ENCODE results near the gene ARCN1. TPM values are rescaled to one million over a fixed set of nuclear protein-coding genes. Genes with fewer than 3 reads are reported as not detected.

ARCN1 gene
- total and polyA plus RNA-seq, 12 donors = 42.6 to 274 (median 104) TPM

DNA sequence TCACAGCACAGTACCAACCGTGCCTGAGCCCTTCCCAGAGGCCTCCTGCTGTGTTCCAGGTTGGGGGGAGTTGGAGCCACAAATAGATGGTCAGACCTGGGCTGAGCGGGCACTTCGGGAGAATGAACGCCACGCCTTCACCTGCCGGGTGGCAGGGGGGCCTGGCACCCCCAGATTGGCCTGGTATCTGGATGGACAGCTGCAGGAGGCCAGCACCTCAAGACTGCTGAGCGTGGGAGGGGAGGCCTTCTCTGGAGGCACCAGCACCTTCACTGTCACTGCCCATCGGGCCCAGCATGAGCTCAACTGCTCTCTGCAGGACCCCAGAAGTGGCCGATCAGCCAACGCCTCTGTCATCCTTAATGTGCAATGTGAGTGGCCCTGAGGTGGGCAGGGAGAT lies 40.1 kb upstream of the ARCN1 start:
- peak overlapping the region in 2 of 5 donors; percentile 60 to 72 for H3K27ac ChIP-seq
- intact Hi-C loops (cut with DNase I) = no loop called here

DNA sequence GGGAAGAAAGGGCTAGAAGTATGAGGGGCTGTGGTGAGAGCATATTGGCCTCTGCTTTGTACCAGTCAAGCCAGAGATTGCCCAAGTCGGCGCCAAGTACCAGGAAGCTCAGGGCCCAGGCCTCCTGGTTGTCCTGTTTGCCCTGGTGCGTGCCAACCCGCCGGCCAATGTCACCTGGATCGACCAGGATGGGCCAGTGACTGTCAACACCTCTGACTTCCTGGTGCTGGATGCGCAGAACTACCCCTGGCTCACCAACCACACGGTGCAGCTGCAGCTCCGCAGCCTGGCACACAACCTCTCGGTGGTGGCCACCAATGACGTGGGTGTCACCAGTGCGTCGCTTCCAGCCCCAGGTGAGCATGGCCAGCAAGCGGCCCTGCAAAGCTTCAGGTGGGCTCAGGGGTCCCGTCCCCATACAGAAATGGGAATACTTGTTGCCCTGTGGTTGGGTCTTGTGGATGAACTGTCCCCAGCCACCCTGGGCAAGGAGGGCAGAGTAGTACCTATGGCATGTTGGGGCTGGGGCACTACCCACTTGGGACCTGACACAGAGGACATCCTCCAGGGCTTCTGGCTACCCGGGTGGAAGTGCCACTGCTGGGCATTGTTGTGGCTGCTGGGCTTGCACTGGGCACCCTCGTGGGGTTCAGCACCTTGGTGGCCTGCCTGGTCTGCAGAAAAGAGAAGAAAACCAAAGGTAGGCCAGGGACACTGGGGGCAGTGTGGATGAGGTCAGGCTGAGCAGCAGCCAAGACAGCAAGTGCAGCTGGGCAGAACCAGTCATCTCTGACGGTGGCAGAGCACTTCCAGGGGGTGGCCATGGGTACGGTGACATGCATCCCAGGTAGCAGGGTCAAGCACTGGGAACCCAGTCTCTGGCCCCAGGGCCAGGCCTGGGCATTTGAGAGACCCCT lies 39.1 kb upstream of the ARCN1 start:
- intact Hi-C loops (cut with DNase I) = no loop called here

More for the DNA sequence above, 40.1 kb upstream of the ARCN1 start:
- Histone ChIP-seq H3K27me3 (no peaks in the 10 kb centered on the region), H3K4me3 (peak overlapping the region in 1 of 4 donors; percentile 97), H3K36me3 (replicated peaks in 1 of 2) (no peaks in the 10 kb centered on the region), H3K9me3 (replicated peaks in 1 of 3) (no peaks in the 10 kb centered on the region), H3K4me1 (replicated peaks in 1 of 2) (peaks cover 0 to 15% of the 10 kb centered on the region in 2 donors)
- 77 to 83% (median 81%) methylated on average over 6 to 10 of the region's 10 CpGs for WGBS, 4 donors
- DNase-seq = peak in 1 of 7 donors; percentile 47
- TF ChIP-seq CTCF (IDR thresholded peaks at IDR 0.05) (no peak), POLR2A (IDR thresholded peaks at IDR 0.05) (no peak)

GRCh38 chr11:118533769-118534729 lies 38.2 kb upstream of the ARCN1 start:
- Histone ChIP-seq H3K4me1 (replicated peaks in 1 of 2) (peaks cover 0 to 21% of the 10 kb centered on the region in 2 donors), H3K4me3 (no peak overlapping the region), H3K27me3 (no peaks in the 10 kb centered on the region), H3K9me3 (replicated peaks in 1 of 3) (no peaks in the 10 kb centered on the region), H3K27ac (no peak overlapping the region), H3K36me3 (replicated peaks in 1 of 2) (no peaks in the 10 kb centered on the region)
- intact Hi-C loops (cut with DNase I) = no loop called here
- DNase-seq = peak in 1 of 7 donors; percentile 39
- WGBS, 4 donors = 83 to 87% (median 83%) methylated on average over 25 to 27 of the region's 27 CpGs
- TF ChIP-seq CTCF (IDR thresholded peaks at IDR 0.05) (no peak), POLR2A (IDR thresholded peaks at IDR 0.05) (no peak)

More for the DNA sequence above, 39.1 kb upstream of the ARCN1 start:
- H3K27me3 ChIP-seq = no peaks in the 10 kb centered on the region
- no peak overlapping the region for H3K4me3 ChIP-seq
- WGBS, 4 donors = 90 to 100% (median 95%) methylated on average over 3 to 19 of the region's 19 CpGs
- H3K4me1 ChIP-seq (replicated peaks in 1 of 2) = peaks cover 0 to 21% of the 10 kb centered on the region in 2 donors
- H3K27ac ChIP-seq = no peak overlapping the region
- H3K36me3 ChIP-seq (replicated peaks in 1 of 2) = no peaks in the 10 kb centered on the region
- TF ChIP-seq CTCF (IDR thresholded peaks at IDR 0.05) (no peak), POLR2A (IDR thresholded peaks at IDR 0.05) (no peak)
- peak in 1 of 7 donors; percentile 50 for DNase-seq
- H3K9me3 ChIP-seq (replicated peaks in 1 of 3) = no peaks in the 10 kb centered on the region

DNA sequence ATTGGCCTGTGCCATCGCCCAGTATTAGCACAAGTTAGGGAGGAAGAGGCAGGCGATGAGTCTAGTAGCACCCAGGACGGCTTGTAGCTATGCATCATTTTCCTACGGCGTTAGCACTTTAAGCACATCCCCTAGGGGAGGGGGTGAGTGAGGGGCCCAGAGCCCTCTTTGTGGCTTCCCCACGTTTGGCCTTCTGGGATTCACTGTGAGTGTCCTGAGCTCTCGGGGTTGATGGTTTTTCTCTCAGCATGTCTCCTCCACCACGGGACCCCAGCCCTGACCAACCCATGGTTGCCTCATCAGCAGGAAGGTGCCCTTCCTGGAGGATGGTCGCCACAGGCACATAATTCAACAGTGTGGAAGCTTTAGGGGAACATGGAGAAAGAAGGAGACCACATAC lies 36.9 kb upstream of the ARCN1 start:
- H3K9me3 ChIP-seq (replicated peaks in 1 of 3) = no peaks in the 10 kb centered on the region
- peaks cover 2 to 11% of the 10 kb centered on the region in 2 donors for H3K4me1 ChIP-seq (replicated peaks in 1 of 2)
- no peaks in the 10 kb centered on the region for H3K36me3 ChIP-seq (replicated peaks in 1 of 2)
- intact Hi-C loops (cut with DNase I) = no loop called here
- H3K27me3 ChIP-seq = no peaks in the 10 kb centered on the region
- no peak overlapping the region for H3K4me3 ChIP-seq
- DNase-seq = no peak
- 77 to 87% (median 81%) methylated on average over 9 of the region's 9 CpGs for WGBS, 4 donors
- no peak overlapping the region for H3K27ac ChIP-seq
- TF ChIP-seq POLR2A (IDR thresholded peaks at IDR 0.05) (no peak), CTCF (IDR thresholded peaks at IDR 0.05) (no peak)
